Transverse colon (tissue), 4 donors: ENCODE results near the gene CHAT. TPM values are rescaled to one million over a fixed set of nuclear protein-coding genes. Genes with fewer than 3 reads are reported as not detected.

ENCODE experiments used
- DNase-seq: peaks from one replicate; pipeline ENCODE4 v3.0.0-alpha.2; 2019
- H3K27ac ChIP-seq, 4 donors: fragments of 200-600 bp; sonication (generic); 2 replicates each; pipeline ENCODE4 v1.5.1; 2016 to 2018; ENCODE audit warnings: inconsistent platforms in 4 of 4
- H3K27me3 ChIP-seq: fragments of 200-600 bp; sonication (generic); 2 replicates; pipeline ENCODE4 v1.5.1; 2017; ENCODE audit warnings: inconsistent platforms
- H3K36me3 ChIP-seq, 4 donors: fragments of 200-600 bp; sonication (generic); 2 replicates each; pipeline ENCODE4 v1.5.1; 2017 to 2019; ENCODE audit warnings: inconsistent platforms in 4 of 4
- H3K4me1 ChIP-seq, 4 donors: fragments of 200-600 bp; sonication (generic); 2 replicates each; pipeline ENCODE4 v1.5.1; 2017 to 2020; ENCODE audit warnings: inconsistent platforms in 4 of 4
- H3K4me3 ChIP-seq, 4 donors: fragments of 200-600 bp; sonication (generic); 1 replicate in 1 of 4; 2 replicates in 3 of 4; pipeline versions ENCODE4 v1.5.1 to v1.6.1; 2017 to 2019; ENCODE audit warnings: inconsistent platforms in 4 of 4
- H3K9me3 ChIP-seq, 2 donors: fragments of 200-600 bp; sonication (generic); 2 replicates each; pipeline ENCODE4 v1.5.1; 2017 to 2019; ENCODE audit warnings: inconsistent platforms in 2 of 2
- CTCF ChIP-seq, 5 experiments: fragments of 200-600 bp in 3 of 5; fragments of 450-650 bp in 2 of 5; sonication (generic) in 3 of 5; IDR thresholded peaks; 1 replicate in 2 of 5; 2 replicates in 3 of 5; pipeline ENCODE4 v1.5.1; 2016 to 2017; ENCODE audit warnings: antibody characterized with exemption in 5 of 5, inconsistent platforms in 3 of 5, mild to moderate bottlenecking in 2 of 5, moderate library complexity in 1 of 5
- EP300 ChIP-seq: sonication (generic); formaldehyde crosslinking; IDR thresholded peaks from one replicate; pipeline ENCODE4 v1.6.1; 2017; ENCODE audit warnings: antibody characterized with exemption, low read depth
- POLR2A ChIP-seq: fragments of 450-650 bp; IDR thresholded peaks from one replicate; pipeline ENCODE4 v1.6.1; 2016; ENCODE audit warnings: antibody characterized with exemption, mild to moderate bottlenecking, moderate library complexity
- POLR2AphosphoS5 ChIP-seq, 3 donors: sonication (generic); formaldehyde crosslinking; IDR thresholded peaks; one replicate each; pipeline ENCODE4 v1.6.1; 2016; ENCODE audit warnings: antibody characterized with exemption in 3 of 3
- WGBS, 2 donors: methylation state at CpG; one replicate each; pipeline ENCODE4 v1.1.5; 2018; ENCODE audit warnings: low coverage in 1 of 2; 5-methylcytosine and 5-hydroxymethylcytosine counted together
- in situ Hi-C, 4 donors: fragments of 200-750 bp; cut with MboI; loops; one replicate each; pipeline versions ENCODE4 v1.15.0 to v1.15.1; 2017; ENCODE audit warnings: low sequenced_read_pairs in 3 of 4, low pct_ligation_motif_present in 1 of 4, low pct_unique_long_range_greater_than_20kb in 1 of 4
- intact Hi-C: fragments of 100-400 bp; cut with DNase I; formaldehyde crosslinking; loops from one replicate; pipeline ENCODE4 v1.15.1; 2023; ENCODE audit warnings: low total_unique reads
- total RNA-seq, 4 donors: library from RNA; depleted of rRNA; stranded (reverse); fragments of >200 nt; gene quantifications; one replicate each; pipeline ENCODE4 v1.1.0, GENCODE V29; 2016

CHAT gene
- total RNA-seq, 4 donors from 2014 or later = 1.1 to 3.8 TPM; not detected in 2

- no peak overlapping the region for H3K27ac ChIP-seq
- TF ChIP-seq EP300 (no peak), CTCF (IDR thresholded peaks at IDR 0.05) (no peak), POLR2A (no peak), POLR2AphosphoS5 (IDR thresholded peaks at IDR 0.05) (no peak)
- intact Hi-C loops (no loop called here), in situ Hi-C loops (no loop called here)
- WGBS, 2 donors = 68% methylated on average over 9 of the region's 9 CpGs; no CpG with 5 or more reads in 1 of the 2 donors
- peaks cover 34% of the 10 kb centered on the region for H3K27me3 ChIP-seq
- no peak overlapping the region for H3K4me3 ChIP-seq
- H3K4me1 ChIP-seq = no peaks in the 10 kb centered on the region
- no peaks in the 10 kb centered on the region for H3K36me3 ChIP-seq
- DNase-seq = no peak
- no peaks in the 10 kb centered on the region for H3K9me3 ChIP-seq
Measured at GRCh38 chr10:49691588-49691987, 77.8 kb downstream of the CHAT start.

GRCh38 chr10:49694466-49694865 is 80.6 kb downstream of the CHAT start:
- H3K27me3 ChIP-seq = peaks cover 20% of the 10 kb centered on the region
- DNase-seq = no peak
- intact Hi-C loops = no loop called here
- H3K4me3 ChIP-seq = no peak overlapping the region
- no peak overlapping the region for H3K27ac ChIP-seq
- no peaks in the 10 kb centered on the region for H3K9me3 ChIP-seq
- 70% methylated on average over 6 of the region's 6 CpGs; no CpG with 5 or more reads in 1 of the 2 donors for WGBS, 2 donors
- no peaks in the 10 kb centered on the region for H3K4me1 ChIP-seq
- no peaks in the 10 kb centered on the region for H3K36me3 ChIP-seq
- TF ChIP-seq EP300 (no peak), POLR2AphosphoS5 (IDR thresholded peaks at IDR 0.05) (no peak), POLR2A (no peak), CTCF (IDR thresholded peaks at IDR 0.05) (no peak)
- in situ Hi-C loops = no loop called here

- H3K4me3 ChIP-seq = no peak overlapping the region
- H3K4me1 ChIP-seq = no peaks in the 10 kb centered on the region
- WGBS, 2 donors = 81% methylated on average over 7 of the region's 7 CpGs; no CpG with 5 or more reads in 1 of the 2 donors
- no peak overlapping the region for H3K27ac ChIP-seq
- DNase-seq = no peak
- no peaks in the 10 kb centered on the region for H3K9me3 ChIP-seq
- intact Hi-C loops (no loop called here), in situ Hi-C loops (no loop called here)
- TF ChIP-seq POLR2AphosphoS5 (IDR thresholded peaks at IDR 0.05) (no peak), EP300 (no peak), POLR2A (no peak), CTCF (IDR thresholded peaks at IDR 0.05) (no peak)
- H3K36me3 ChIP-seq = no peaks in the 10 kb centered on the region
- H3K27me3 ChIP-seq = peaks cover 5% of the 10 kb centered on the region
Measured at GRCh38 chr10:49696311-49696710, 82.5 kb downstream of the CHAT start.

GRCh38 chr10:49698679-49699078 is 84.8 kb downstream of the CHAT start:
- 74 to 79% methylated on average over 7 to 9 of the region's 9 CpGs for WGBS, 2 donors
- no peak for DNase-seq
- in situ Hi-C loops (no loop called here), intact Hi-C loops (no loop called here)
- H3K27me3 ChIP-seq = no peaks in the 10 kb centered on the region
- H3K36me3 ChIP-seq = no peaks in the 10 kb centered on the region
- no peak overlapping the region for H3K4me3 ChIP-seq
- no peak overlapping the region for H3K27ac ChIP-seq
- no peaks in the 10 kb centered on the region for H3K9me3 ChIP-seq
- no peaks in the 10 kb centered on the region for H3K4me1 ChIP-seq
- TF ChIP-seq POLR2AphosphoS5 (IDR thresholded peaks at IDR 0.05) = no peak
- TF ChIP-seq POLR2A = no peak
- TF ChIP-seq EP300 = no peak
- TF ChIP-seq CTCF (IDR thresholded peaks at IDR 0.05) = no peak
